HepG2 (cell line): Measurements from ENCODE around the gene CRYGS. TPM values are rescaled to one million over a fixed set of nuclear protein-coding genes. Genes with fewer than 3 reads are reported as not detected.
"Not testable (repeated sequence)": the region's sequence is repeated elsewhere in the genome, so short reads cannot be mapped to it uniquely, and the experiment has no call there.

Experiments used
- ATAC-seq: fragments of 200-7000 bp; cut with Tn5 transposase; 3 replicates; pipeline ENCODE4 v1.9.1; 2020; ENCODE audit warnings: mild to moderate bottlenecking, moderate library complexity
- BruUV-seq: library from RNA; stranded (reverse); fragments of 400-500 nt; replicated peaks from 2 replicates; lab custom pipeline; 2021; lab: Mats Ljungman, UMichigan
- CTCF ChIA-PET: fragments of 300-600 bp; formaldehyde crosslinking; extraction: SDS; loops from one replicate; lab custom pipeline; 2021; ENCODE audit warnings: low total read pairs, inconsistent platforms, low intra/inter-chr PET ratio; lab: Yijun Ruan, JAX
- POLR2A ChIA-PET: fragments of 350-600 bp; sonication (Branson Sonifier 250); formaldehyde crosslinking; loops from one replicate; lab custom pipeline; 2020; ENCODE audit warnings: antibody characterized with exemption, inconsistent platforms; lab: Yijun Ruan, JAX
- DNase-seq: peaks from one replicate; pipeline ENCODE4 v3.0.0-alpha.2; 2015; ENCODE audit warnings: low spot score
- FAIRE-seq: peaks from 3 replicates; lab custom pipeline; 2011; peaks lifted over from hg19 to GRCh38; lab: Jason Lieb, UNC
- H2AFZ ChIP-seq: one replicate; pipeline ENCODE4 v1.6.1; 2011; ENCODE audit warnings: low read length, inconsistent platforms
- H3K27ac ChIP-seq: fragments of 300-600 bp; 3 replicates; pipeline ENCODE4 v1.8.0; 2011; ENCODE audit warnings: mixed run types, mild to moderate bottlenecking, mixed read lengths, low read length, inconsistent platforms; ENCODE audit not compliant: insufficient read depth; ENCODE audit errors: extremely low read length
- H3K27me3 ChIP-seq, 2 experiments: fragments of 200-600 bp in 1 of 2; 2 replicates in 1 of 2; 3 replicates in 1 of 2; pipeline versions ENCODE4 v1.6.0 to v1.8.0; 2011; ENCODE audit warnings: low read length in 2 of 2, mild to moderate bottlenecking in 2 of 2, moderate library complexity in 2 of 2, inconsistent platforms in 1 of 2; ENCODE audit not compliant: insufficient read depth in 2 of 2, control insufficient read depth in 1 of 2
- H3K36me3 ChIP-seq, 2 experiments: fragments of 200-600 bp in 1 of 2; replicated peaks in 1 of 2; 2 replicates in 1 of 2; 3 replicates in 1 of 2; pipeline versions ENCODE4 v1.5.1 to v1.8.0; 2011; ENCODE audit warnings: low read length in 2 of 2, inconsistent platforms in 1 of 2; ENCODE audit not compliant: insufficient read depth in 2 of 2, control insufficient read depth in 1 of 2
- H3K4me1 ChIP-seq: 2 replicates; pipeline ENCODE4 v1.5.1; 2012; ENCODE audit warnings: low read length, inconsistent platforms; ENCODE audit not compliant: insufficient read depth
- H3K4me2 ChIP-seq: 2 replicates; pipeline ENCODE4 v1.6.0; 2011; ENCODE audit warnings: low read depth, low read length, inconsistent platforms
- H3K4me3 ChIP-seq, 3 experiments: fragments of 200-600 bp in 1 of 3; sonication (generic), shearing (Covaris generic) in 1 of 3; replicated peaks in 1 of 3; 2 replicates each; pipeline ENCODE4 v1.5.1; 2011 to 2016; ENCODE audit warnings: low read length in 3 of 3, inconsistent platforms in 2 of 3, low read depth in 2 of 3, mild to moderate bottlenecking in 2 of 3, control low read depth in 1 of 3, mixed read lengths in 1 of 3; ENCODE audit not compliant: insufficient read depth in 1 of 3
- H3K79me2 ChIP-seq: one replicate; pipeline ENCODE4 v1.6.1; 2011; ENCODE audit warnings: low read length, inconsistent platforms; ENCODE audit not compliant: insufficient read depth
- H3K9ac ChIP-seq: 2 replicates; pipeline ENCODE4 v1.6.0; 2011; ENCODE audit warnings: mild to moderate bottlenecking, low read depth, low read length, inconsistent platforms; ENCODE audit not compliant: insufficient read depth
- H3K9me3 ChIP-seq: 2 replicates; pipeline ENCODE4 v1.5.1; 2012; ENCODE audit warnings: mild to moderate bottlenecking, low read length
- H4K20me1 ChIP-seq: 2 replicates; pipeline ENCODE4 v1.6.0; 2011; ENCODE audit warnings: inconsistent platforms, mild to moderate bottlenecking, low read length, moderate library complexity; ENCODE audit not compliant: insufficient read depth
- FOXP1 ChIP-seq, 2 experiments: fragments of 450-650 bp in 1 of 2; IDR thresholded peaks; 2 replicates each; pipeline ENCODE4 v1.6.1; 2017 to 2018; ENCODE audit warnings: antibody characterized with exemption in 1 of 2
- GATAD2A ChIP-seq: IDR thresholded peaks from 2 replicates; pipeline ENCODE4 v1.6.1; 2016
- HNRNPK ChIP-seq: fragments of 200-400 bp; formaldehyde crosslinking; IDR thresholded peaks from 2 replicates; pipeline ENCODE4 v1.6.1; 2018; ENCODE audit warnings: low read length, low read depth, moderate library complexity, mild to moderate bottlenecking; ENCODE audit not compliant: poor library complexity, severe bottlenecking
- HNRNPUL1 ChIP-seq: fragments of 200-400 bp; formaldehyde crosslinking; IDR thresholded peaks from 2 replicates; pipeline ENCODE4 v1.6.1; 2017; ENCODE audit warnings: low read depth, mild to moderate bottlenecking, low read length, moderate library complexity
- KDM1A ChIP-seq: IDR thresholded peaks from 2 replicates; pipeline ENCODE4 v1.6.1; 2016; ENCODE audit warnings: missing compliant biosample characterization
- NFE2L1 ChIP-seq: sonication (generic); formaldehyde crosslinking; IDR thresholded peaks from 2 replicates; pipeline ENCODE4 v1.4.0; 2020; ENCODE audit warnings: missing genetic modification reagents, mild to moderate bottlenecking, borderline replicate concordance
- ZNF556 ChIP-seq: sonication (generic); formaldehyde crosslinking; IDR thresholded peaks from 2 replicates; pipeline ENCODE4 v1.4.0; 2020; ENCODE audit warnings: mild to moderate bottlenecking, missing genetic modification reagents, borderline replicate concordance
- WGBS: methylation state at CpG from one replicate; pipeline ENCODE4 v1.1.6; 2017; ENCODE audit warnings: low lambda C conversion rate; 5-methylcytosine and 5-hydroxymethylcytosine counted together
- in situ Hi-C: cut with HindIII; loops from 2 replicates; pipeline ENCODE4 v1.10.0; 2017; ENCODE audit warnings: low pct_unique_long_range_greater_than_20kb; ENCODE audit not compliant: extremely low pct_ligation_motif_present
- intact Hi-C: fragments of 100-400 bp; cut with micrococcal nuclease; formaldehyde crosslinking; loops from one replicate; pipeline ENCODE4 v1.10.0; 2022; ENCODE audit not compliant: unreplicated experiment
- polyA plus RNA-seq, 8 experiments: library from polyadenylated mRNA; depleted of rRNA in 3 of 8; stranded (reverse) in 7 of 8; unstranded in 1 of 8; fragments of >200 nt; fragmentation: Illumina TruSeq in 4 of 8; extraction: Trizol in 4 of 8; gene quantifications; 2 replicates each; pipeline versions ENCODE4 v1.2.1 to v1.2.3, GENCODE V29; 2011 to 2016; ENCODE audit warnings: low read depth in 4 of 8, missing spikeins in 1 of 8, mixed read lengths in 1 of 8; ENCODE audit not compliant: insufficient read depth in 1 of 8
- total RNA-seq, 5 experiments: library from RNA; depleted of rRNA; stranded (reverse); fragments of >200 nt; fragmentation: Illumina TruSeq; extraction: Trizol; gene quantifications; 2 replicates each; pipeline ENCODE4 v1.2.3, GENCODE V29; 2016; ENCODE audit warnings: low read depth in 1 of 5

CRYGS gene
- total and polyA plus RNA-seq, 2 of the 13 experiments (the other 11 are each of a cell fraction or from before 2014, with no cell fraction given) = 2.1 to 6.7 TPM

DNA sequence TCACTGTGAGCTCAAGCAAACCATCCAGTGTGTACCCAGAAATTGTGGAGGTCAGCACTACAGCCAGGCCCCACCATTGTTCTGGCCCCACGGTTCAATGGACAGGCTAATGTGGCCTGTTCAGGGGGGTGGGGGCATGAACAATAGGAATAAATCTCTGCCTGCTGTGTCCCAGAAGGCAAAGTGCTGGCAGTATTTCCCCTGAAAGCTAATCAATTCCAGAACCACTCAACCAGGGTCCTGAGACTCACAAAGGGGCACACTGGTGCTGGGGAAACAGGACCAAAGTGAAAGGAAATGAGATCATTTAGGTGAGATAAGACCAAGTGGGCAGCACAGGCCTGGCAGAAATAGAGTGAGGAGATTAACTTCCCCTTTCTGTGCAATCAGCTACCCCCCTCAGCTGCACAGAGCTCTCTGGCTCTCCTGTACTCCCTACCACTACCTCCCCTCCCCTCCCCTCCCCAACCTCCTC, 11.5 kb downstream of the CRYGS start:
- ATAC-seq (no peak), DNase-seq (no peak), FAIRE-seq (no peak)
- ChIA-PET CTCF (no interaction called here), POLR2A (no interaction called here)
- H4K20me1 ChIP-seq = no peaks in the 10 kb centered on the region
- no peak overlapping the region for H2AFZ ChIP-seq
- H3K79me2 ChIP-seq = no peaks in the 10 kb centered on the region
- no peak overlapping the region for H3K4me3 ChIP-seq
- no peaks in the 10 kb centered on the region for H3K36me3 ChIP-seq
- intact Hi-C loops (no loop called here), in situ Hi-C loops (no loop called here)
- H3K27ac ChIP-seq = no peak overlapping the region
- H3K9ac ChIP-seq = no peak overlapping the region
- no peaks in the 10 kb centered on the region for H3K27me3 ChIP-seq
- WGBS = 0% methylated on average over 1 of the region's 1 CpG
- BruUV-seq = no TSS peak
- no peaks in the 10 kb centered on the region for H3K9me3 ChIP-seq
- H3K4me2 ChIP-seq = no peak overlapping the region
- peaks cover 10% of the 10 kb centered on the region for H3K4me1 ChIP-seq
- TF ChIP-seq KDM1A (CRISPR knock-in tag) = no peak
- TF ChIP-seq HNRNPUL1 = no peak
- peak; percentile 35 for TF ChIP-seq HNRNPK
- TF ChIP-seq NFE2L1 (CRISPR knock-in tag) = no peak
- no peak for TF ChIP-seq FOXP1 (IDR thresholded peaks at IDR 0.05)
- TF ChIP-seq FOXP1 (CRISPR knock-in tag; IDR thresholded peaks at IDR 0.05) = no peak
- TF ChIP-seq ZNF556 (CRISPR knock-in tag) = no peak
- no peak for TF ChIP-seq GATAD2A

DNA sequence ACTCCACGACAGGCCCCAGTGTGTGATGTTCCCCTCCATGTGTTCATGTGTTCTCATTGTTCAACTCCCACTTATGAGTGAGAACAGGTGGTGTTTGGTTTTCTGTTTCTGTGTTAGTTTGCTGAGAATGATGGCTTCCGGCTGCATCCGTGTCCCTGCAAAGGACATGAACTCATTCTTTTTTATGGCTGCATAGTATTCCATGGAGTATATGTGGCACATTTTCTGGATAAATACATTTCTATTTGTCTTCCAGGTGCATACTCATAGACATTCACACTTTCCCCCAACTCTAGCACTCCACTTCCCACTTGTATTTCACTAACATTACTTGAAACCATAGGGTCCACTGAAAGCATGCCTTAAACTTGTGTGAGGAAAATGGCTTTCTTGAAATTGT, 12.5 kb downstream of the CRYGS start:
- BruUV-seq, FAIRE-seq, POLR2A ChIA-PET, H3K4me3 ChIP-seq, H4K20me1 ChIP-seq, DNase-seq, H3K9ac ChIP-seq, CTCF ChIA-PET, in situ Hi-C loops, intact Hi-C loops, H3K9me3 ChIP-seq, H2AFZ ChIP-seq, H3K4me2 ChIP-seq, H3K27ac ChIP-seq, H3K36me3 ChIP-seq, ATAC-seq, H3K27me3 ChIP-seq, H3K79me2 ChIP-seq: not testable (repeated sequence)
- 79% methylated on average over 3 of the region's 3 CpGs for WGBS
- peaks cover 11% of the 10 kb centered on the region for H3K4me1 ChIP-seq
